HG02884 (cell line): Measurements from ENCODE around the gene ITGA11.
"Not testable (repeated sequence)": the region's sequence is repeated elsewhere in the genome, so short reads cannot be mapped to it uniquely, and the experiment has no call there.

Experiments
- ATAC-seq: cut with Tn5 transposase; IDR thresholded peaks from one replicate; pipeline ENCODE4 v1.9.1; 2021; ENCODE audit warnings: mild to moderate bottlenecking, moderate library complexity; ENCODE audit not compliant: unreplicated experiment

The ITGA11 gene

GRCh38 chr15:68427366-68427765 lies 4.6 kb downstream of the ITGA11 start:
- no peak for ATAC-seq

- ATAC-seq, result no peak
Measured at GRCh38 chr15:68426116-68426515, 5.8 kb downstream of the ITGA11 start.

GRCh38 chr15:68425428-68426060 lies 6.4 kb downstream of the ITGA11 start:
- ATAC-seq, result no peak

- ATAC-seq, result no peak
Measured at GRCh38 chr15:68424754-68425390, 7.1 kb downstream of the ITGA11 start.

- ATAC-seq, result no peak
Measured at GRCh38 chr15:68423359-68424296, 8.3 kb downstream of the ITGA11 start.

GRCh38 chr15:68422403-68423145 lies 9.4 kb downstream of the ITGA11 start:
- not testable (repeated sequence) for ATAC-seq

GRCh38 chr15:68421798-68422402 lies 10.1 kb downstream of the ITGA11 start:
- ATAC-seq, result no peak

- no peak for ATAC-seq
Measured at GRCh38 chr15:68421115-68421551, 10.8 kb downstream of the ITGA11 start.

GRCh38 chr15:68420186-68420684 lies 11.7 kb downstream of the ITGA11 start:
- ATAC-seq, result no peak

GRCh38 chr15:68419301-68420175 lies 12.4 kb downstream of the ITGA11 start:
- ATAC-seq, result no peak

GRCh38 chr15:68418611-68419161 lies 13.3 kb downstream of the ITGA11 start:
- ATAC-seq, result no peak

GRCh38 chr15:68417897-68418296 lies 14.1 kb downstream of the ITGA11 start:
- no peak for ATAC-seq

- ATAC-seq, result no peak
Measured at GRCh38 chr15:68417051-68417450, 14.9 kb downstream of the ITGA11 start.

GRCh38 chr15:68416158-68416535 lies 15.8 kb downstream of the ITGA11 start:
- no peak for ATAC-seq

- ATAC-seq, result no peak
Measured at GRCh38 chr15:68415501-68416157, 16.3 kb downstream of the ITGA11 start.

- no peak for ATAC-seq
Measured at GRCh38 chr15:68415061-68415460, 16.9 kb downstream of the ITGA11 start.

GRCh38 chr15:68414591-68414990 lies 17.4 kb downstream of the ITGA11 start:
- ATAC-seq, result no peak

GRCh38 chr15:68414206-68414555 lies 17.8 kb downstream of the ITGA11 start:
- ATAC-seq, result no peak
